Astrocyte of the spinal cord (primary cell): ENCODE results near the gene RAB37.

ENCODE experiments used
- DNase-seq: peaks from one replicate; pipeline ENCODE4 v3.0.0; 2011; ENCODE audit warnings: low read depth, low spot score
- H3K4me3 ChIP-seq: 2 replicates; pipeline ENCODE4 v1.5.1; 2011; ENCODE audit warnings: low read depth, mild to moderate bottlenecking, low read length, moderate library complexity
- CTCF ChIP-seq: IDR thresholded peaks from 2 replicates; pipeline ENCODE4 v1.5.1; 2012; ENCODE audit warnings: low read depth, mild to moderate bottlenecking, low read length, inconsistent platforms
- in situ Hi-C: cut with HindIII; loops from 2 replicates; pipeline ENCODE4 v1.10.0; 2017; ENCODE audit warnings: low sequenced_read_pairs

Gene RAB37

DNA sequence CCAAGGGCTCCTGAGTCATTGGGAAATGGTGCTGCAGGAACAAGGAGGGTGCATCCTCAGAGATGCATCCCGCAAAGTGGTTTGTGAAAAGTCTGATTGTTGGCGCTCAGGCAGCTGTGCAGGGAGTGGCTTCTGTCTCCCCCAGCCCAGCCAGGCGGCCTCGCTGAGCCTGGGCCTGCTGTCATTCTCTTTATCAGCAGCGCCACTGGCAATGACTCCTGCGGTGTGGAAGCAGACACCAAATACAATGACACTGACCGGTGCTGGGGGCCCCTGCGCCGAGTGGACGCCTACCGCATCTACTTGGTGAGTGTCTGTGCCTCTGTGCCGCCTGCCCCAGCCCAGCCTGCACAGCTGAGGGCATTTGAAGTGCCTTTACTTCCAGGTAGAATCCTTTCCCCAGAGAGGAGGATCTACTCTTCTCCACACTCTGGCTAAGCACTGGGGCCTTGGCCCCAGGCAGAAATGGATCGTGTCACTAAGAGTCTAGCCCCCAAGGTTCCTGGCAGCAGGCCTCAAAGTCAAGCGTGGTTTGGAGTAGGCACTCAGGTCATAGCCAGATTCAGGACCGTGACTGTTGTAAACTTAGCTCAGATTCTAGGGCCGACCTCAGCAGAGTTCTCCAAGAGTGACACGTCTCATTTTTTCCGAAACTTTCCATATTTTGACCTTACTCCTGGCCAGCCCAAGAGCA, 58.4 kb downstream of the RAB37 start:
- in situ Hi-C loops = no loop called here
- no peak for DNase-seq
- no peak for TF ChIP-seq CTCF
- H3K4me3 ChIP-seq = no peak overlapping the region

GRCh38 chr17:74796211-74796610, 59.2 kb downstream of the RAB37 start:
- TF ChIP-seq CTCF = no peak
- in situ Hi-C loops = no loop called here
- DNase-seq = no peak
- no peak overlapping the region for H3K4me3 ChIP-seq

- no peak overlapping the region for H3K4me3 ChIP-seq
- in situ Hi-C loops = no loop called here
- no peak for DNase-seq
- no peak for TF ChIP-seq CTCF
These were observed 59.8 kb downstream of the RAB37 start for GRCh38 chr17:74796866-74797265.
